RWPE1 (cell line): ENCODE measurements around the gene ATP8A2.
"Not testable (repeated sequence)": the region's sequence is repeated elsewhere in the genome, so short reads cannot be mapped to it uniquely, and the experiment has no call there.

Experiments
- CTCF ChIA-PET: fragments of 350-600 bp; sonication (Branson Sonifier 250); formaldehyde crosslinking; extraction: SDS; loops from one replicate; lab custom pipeline; 2021; lab: Yijun Ruan, JAX
- POLR2A ChIA-PET: fragments of 400-600 bp; formaldehyde crosslinking; extraction: SDS; loops from one replicate; lab custom pipeline; 2020; ENCODE audit warnings: antibody characterized with exemption; ENCODE audit not compliant: low non-redundant PET; lab: Yijun Ruan, JAX
- DNase-seq: peaks from one replicate; pipeline ENCODE4 v3.0.0; 2012; ENCODE audit warnings: low spot score
- H3K27ac ChIP-seq: fragments of 450-650 bp; 2 replicates; pipeline ENCODE4 v1.5.1; 2017
- CTCF ChIP-seq: fragments of 450-650 bp; conservative IDR thresholded peaks from 2 replicates; pipeline ENCODE4 v1.5.1; 2017; ENCODE audit warnings: low read depth, mild to moderate bottlenecking

ATP8A2 gene

GRCh38 chr13:25570185-25570584, 198.4 kb downstream of the ATP8A2 start:
- DNase-seq = no peak
- ChIA-PET CTCF (interaction anchor here (0.6 kb wide), 1 partner anchor 1452 kb away, joined by 3 read pairs; no protein-coding TSS in a partner anchor), POLR2A (no interaction called here)

GRCh38 chr13:25571237-25571636, 199.5 kb downstream of the ATP8A2 start:
- POLR2A ChIA-PET = no interaction called here
- no peak for TF ChIP-seq CTCF
- no peak for DNase-seq
- no peak overlapping the region for H3K27ac ChIP-seq
- CTCF ChIA-PET = interaction anchor here (0.5 to 0.6 kb wide), 2 partner anchors 504 to 575 kb away, joined by 3 read pairs; no protein-coding TSS in a partner anchor

More at GRCh38 chr13:25570185-25570584, 198.4 kb downstream of the ATP8A2 start:
- no peak overlapping the region for H3K27ac ChIP-seq
- no peak for TF ChIP-seq CTCF

GRCh38 chr13:25572171-25572570, 200.4 kb downstream of the ATP8A2 start:
- CTCF ChIA-PET, DNase-seq, H3K27ac ChIP-seq, POLR2A ChIA-PET: not testable (repeated sequence)

- POLR2A ChIA-PET = no interaction called here
Observed at GRCh38 chr13:25574437-25575411, 202.9 kb downstream of the ATP8A2 start.

GRCh38 chr13:25575562-25575961, 203.8 kb downstream of the ATP8A2 start:
- POLR2A ChIA-PET = no interaction called here
- no peak for TF ChIP-seq CTCF
- CTCF ChIA-PET = interaction anchor here (0.6 to 1.6 kb wide), 5 partner anchors 8 to 1156 kb away, joined by 3 to 7 read pairs (median 6); no protein-coding TSS in a partner anchor
- no peak overlapping the region for H3K27ac ChIP-seq
- DNase-seq = no peak

More at GRCh38 chr13:25574437-25575411, 202.9 kb downstream of the ATP8A2 start:
- CTCF ChIA-PET = interaction anchor here (0.5 to 1.6 kb wide), 22 partner anchors 9 to 1805 kb away, joined by 3 to 10 read pairs (median 4); no protein-coding TSS in a partner anchor
- DNase-seq = peak; percentile 51
- TF ChIP-seq CTCF = peak; percentile 88
- H3K27ac ChIP-seq = no peak overlapping the region

- no peak for TF ChIP-seq CTCF
- ChIA-PET POLR2A (no interaction called here), CTCF (interaction anchor here (0.6 kb wide), 2 partner anchors 15 to 51 kb away, joined by 3 read pairs; no protein-coding TSS in a partner anchor)
- no peak for DNase-seq
- H3K27ac ChIP-seq = no peak overlapping the region
Observed at GRCh38 chr13:25578526-25578925, 206.8 kb downstream of the ATP8A2 start.

GRCh38 chr13:25579221-25579620, 207.4 kb downstream of the ATP8A2 start:
- TF ChIP-seq CTCF = no peak
- ChIA-PET POLR2A (no interaction called here), CTCF (interaction anchor here (0.6 kb wide), 1 partner anchor 16 kb away, joined by 3 read pairs; no protein-coding TSS in a partner anchor)

More at GRCh38 chr13:25579221-25579620, 207.4 kb downstream of the ATP8A2 start:
- no peak for DNase-seq
- no peak overlapping the region for H3K27ac ChIP-seq
